GM18505 (cell line): ENCODE data around the gene GBGT1.

ENCODE experiments used
- ATAC-seq: cut with Tn5 transposase; IDR thresholded peaks from one replicate; pipeline ENCODE4 v1.9.1; 2021; ENCODE audit not compliant: unreplicated experiment
- POLR2A ChIP-seq: IDR thresholded peaks from 4 replicates; pipeline ENCODE4 v1.6.1; 2011; ENCODE audit warnings: borderline replicate concordance; ENCODE audit not compliant: insufficient read depth, insufficient read length; ENCODE audit errors: extremely low read depth

The GBGT1 gene

DNA sequence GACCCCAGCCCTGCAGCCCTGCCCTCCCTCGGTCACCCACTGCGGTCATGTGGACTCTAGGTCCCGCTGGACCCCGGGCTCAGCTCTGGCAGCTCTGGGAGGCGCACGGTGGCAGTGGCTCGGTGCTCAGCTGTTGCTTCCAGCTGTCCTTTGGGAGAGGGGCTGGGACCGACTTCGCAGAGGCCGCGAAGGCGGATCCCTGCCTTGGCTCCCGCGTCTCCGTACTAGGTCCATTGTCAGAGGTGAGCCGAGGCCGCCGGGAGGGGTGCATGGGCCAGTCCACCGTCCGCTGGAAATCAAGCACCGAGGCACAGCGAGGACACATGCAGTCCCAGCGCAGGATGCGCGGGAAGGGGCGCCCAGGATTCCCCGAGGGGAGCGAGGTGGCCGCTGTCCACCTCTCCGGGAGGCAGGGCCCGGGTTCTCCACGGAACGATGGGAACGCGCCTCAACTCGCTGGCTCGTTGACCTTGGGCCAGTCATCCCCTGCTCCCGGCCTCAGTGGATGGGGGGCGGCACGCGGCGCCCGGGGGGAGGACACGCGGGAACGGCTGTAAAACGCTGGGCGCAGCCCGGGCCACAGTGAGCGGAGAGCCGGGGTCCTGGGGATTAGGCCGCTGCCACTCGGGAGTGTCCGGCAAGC, 732 bp downstream of the GBGT1 start:
- TF ChIP-seq POLR2A, result no peak
- ATAC-seq, result no peak

DNA sequence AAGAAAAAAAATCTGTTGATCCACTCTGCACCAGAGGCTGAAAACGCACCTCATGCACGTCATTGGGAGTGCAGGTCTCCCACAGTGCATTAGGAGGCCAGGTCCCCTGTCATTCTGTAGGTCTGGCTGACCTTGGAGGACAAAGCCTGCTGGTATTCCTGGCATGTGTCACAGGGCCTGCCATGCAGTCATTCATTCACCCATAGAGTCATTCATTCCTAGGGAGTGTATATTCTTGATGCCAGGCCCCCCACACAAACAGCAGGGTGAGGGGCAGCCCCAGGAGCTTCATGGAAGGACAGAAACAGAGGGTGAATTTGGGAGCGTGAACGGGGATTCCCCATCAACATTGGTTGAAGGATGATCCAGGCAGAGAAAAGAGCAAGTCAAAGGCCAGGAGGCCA, 2.2 kb downstream of the GBGT1 start:
- no peak for TF ChIP-seq POLR2A
- no peak for ATAC-seq

DNA sequence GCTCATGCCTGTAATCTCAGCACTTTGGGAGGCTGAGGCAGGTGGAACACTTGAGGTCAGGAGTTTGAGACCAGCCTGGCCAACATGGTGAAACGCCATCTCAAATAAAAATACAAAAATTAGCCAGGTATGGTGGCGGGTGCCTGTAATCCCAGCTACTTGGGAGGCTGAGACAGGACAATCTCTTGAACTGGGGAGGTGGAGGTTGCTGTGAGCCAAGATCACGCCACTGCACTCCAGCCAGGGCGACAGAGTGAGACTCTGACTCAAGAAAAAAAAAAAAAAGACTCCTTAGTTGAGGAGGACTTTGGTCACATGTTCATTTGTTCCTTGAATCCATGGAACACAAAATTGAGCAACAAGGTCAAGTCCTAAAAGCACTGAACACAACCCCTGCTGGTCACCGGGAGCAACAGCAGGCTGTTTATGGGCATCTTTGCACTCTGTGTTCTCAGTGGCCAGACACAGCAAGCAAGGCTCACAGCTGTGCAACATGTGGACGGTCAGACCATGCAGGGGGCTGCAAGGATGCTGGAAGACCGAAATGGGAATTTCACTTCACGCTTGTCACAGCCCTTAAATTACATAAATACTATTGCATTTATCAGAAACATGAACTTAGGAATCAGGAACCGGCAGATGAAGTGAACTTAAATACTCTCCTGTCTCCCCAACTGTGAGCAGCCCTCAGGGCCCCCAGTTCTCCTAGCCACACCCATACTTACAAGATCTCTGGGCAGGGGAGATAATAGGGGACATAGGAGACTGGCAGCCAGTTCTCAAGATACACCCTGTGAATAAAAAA, 2.8 kb downstream of the GBGT1 start:
- ATAC-seq, result no peak
- no peak for TF ChIP-seq POLR2A

DNA sequence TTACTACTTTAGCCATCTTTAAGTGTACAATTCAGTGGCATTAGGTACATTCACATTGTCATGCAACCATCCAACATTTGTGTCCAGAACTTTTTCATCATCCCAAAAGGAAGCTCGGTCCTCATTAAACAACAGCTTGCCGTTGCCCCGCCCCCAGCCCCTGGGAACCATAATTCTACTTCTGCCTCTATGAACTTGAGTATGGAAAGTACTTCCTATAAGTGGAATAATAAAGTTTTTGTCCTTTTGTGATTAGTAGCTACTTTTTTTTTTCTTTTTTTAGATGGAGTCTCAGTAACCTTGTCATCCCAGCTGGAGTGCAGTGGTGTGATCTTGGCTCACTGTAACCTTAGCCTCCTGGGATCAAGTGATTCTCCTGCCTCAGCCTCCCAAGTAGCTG, 5.0 kb downstream of the GBGT1 start:
- no peak for ATAC-seq
- no peak for TF ChIP-seq POLR2A

DNA sequence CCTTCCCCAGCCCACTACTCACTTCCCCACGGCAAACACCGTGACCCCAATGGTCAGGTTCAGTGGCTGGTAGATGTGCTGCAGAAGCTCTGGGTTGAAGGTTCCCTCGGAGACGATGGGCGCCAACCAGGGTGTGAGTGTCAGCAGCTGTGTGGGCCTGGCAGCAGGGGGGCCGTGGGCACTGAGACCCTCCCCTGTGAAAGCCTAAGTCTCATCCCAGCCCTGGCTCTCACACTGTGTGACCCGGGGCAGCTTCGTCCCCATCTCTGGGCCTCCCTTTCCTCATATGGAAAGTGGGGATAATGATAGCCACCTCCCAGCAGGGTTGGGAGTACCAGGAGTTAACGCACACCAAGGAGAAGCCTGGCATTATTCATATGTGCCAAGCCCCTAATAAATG, 8.6 kb downstream of the GBGT1 start:
- ATAC-seq, result no peak
- no peak for TF ChIP-seq POLR2A

DNA sequence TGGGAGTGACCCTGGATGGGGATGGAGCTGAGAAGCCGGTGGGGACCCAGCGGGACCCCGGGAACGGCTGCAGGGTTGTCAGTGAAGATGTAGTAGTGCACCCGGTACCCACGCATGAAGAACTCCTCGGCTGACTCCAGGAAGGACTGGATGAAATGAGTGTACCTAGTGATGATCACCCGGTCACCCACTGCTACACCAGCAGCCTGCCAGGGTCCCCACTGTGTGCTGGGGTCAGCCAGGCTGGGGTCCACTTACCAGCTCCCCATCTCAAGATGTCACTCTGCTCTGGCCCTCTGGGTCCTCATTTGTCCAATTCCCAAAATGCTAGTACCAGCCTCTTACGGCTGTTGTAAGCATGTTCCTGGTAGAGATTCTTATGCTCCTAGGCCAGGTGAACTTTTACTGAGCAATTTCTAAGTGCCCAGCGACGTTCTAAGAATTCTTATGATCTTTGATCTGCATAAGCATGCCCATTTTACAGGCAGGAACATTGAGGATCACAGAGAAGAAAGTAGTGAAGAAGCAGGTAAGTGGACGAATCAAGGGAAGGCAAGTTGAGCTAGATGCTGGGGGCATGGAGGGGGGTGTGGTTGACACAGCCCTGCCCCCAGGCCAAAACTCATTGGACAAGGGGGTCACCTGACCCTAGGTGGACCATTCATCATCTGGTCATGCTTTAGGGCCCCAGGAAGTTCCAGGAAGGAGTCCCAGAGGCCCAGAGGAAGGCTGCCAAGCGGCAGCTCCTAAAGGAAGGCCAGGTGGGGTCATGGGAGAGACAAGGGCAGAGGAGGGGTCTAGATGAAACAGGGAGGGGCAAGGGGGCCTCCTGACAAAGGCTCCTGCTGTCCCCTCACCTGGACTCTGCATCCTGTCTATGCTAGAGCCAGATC, 9.4 kb downstream of the GBGT1 start:
- TF ChIP-seq POLR2A, result no peak

DNA sequence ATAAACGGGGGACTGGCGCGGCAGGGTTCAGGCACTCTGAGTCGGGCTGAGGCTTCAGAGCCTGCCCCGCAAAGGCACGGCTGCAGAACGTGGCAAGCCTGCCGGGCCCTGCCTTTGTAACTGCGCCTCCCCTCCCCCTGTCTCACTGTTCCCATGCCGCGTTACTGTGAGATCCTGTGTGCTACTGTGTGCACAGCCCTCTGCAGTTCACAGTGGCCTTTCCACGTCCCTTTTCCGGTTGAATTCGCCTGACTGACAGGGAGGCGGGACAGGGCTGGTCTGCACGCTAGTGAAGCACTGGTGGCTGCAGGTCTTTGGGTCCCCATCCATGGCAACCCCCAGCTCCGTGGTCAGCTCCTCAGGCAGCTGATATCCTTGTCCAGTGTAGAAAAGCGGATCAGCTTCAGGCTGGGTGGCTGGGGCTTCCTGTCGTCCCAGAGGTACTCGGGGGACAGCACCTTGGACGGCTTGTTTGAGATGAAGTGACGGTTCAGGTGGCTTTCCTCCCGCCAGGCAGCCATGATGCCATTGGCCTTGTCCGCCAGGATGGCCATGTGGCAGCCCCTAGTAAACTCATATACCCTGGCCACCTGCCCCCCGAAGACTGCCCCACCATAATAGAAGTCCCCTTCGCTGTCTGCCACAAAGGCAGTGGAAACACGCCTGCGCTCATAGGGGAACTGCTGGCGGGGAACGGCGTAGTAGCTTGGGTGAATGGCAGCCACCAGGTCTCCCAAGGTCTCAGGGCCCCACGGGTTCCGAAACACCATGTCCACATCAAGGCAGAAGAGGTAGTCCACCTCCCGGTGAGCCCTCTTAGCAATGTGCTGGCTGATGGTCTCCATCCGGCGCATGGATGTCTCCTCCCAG, 10.3 kb downstream of the GBGT1 start:
- no peak for ATAC-seq
- no peak for TF ChIP-seq POLR2A

More for the DNA sequence above, 9.4 kb downstream of the GBGT1 start:
- ATAC-seq, result no peak

DNA sequence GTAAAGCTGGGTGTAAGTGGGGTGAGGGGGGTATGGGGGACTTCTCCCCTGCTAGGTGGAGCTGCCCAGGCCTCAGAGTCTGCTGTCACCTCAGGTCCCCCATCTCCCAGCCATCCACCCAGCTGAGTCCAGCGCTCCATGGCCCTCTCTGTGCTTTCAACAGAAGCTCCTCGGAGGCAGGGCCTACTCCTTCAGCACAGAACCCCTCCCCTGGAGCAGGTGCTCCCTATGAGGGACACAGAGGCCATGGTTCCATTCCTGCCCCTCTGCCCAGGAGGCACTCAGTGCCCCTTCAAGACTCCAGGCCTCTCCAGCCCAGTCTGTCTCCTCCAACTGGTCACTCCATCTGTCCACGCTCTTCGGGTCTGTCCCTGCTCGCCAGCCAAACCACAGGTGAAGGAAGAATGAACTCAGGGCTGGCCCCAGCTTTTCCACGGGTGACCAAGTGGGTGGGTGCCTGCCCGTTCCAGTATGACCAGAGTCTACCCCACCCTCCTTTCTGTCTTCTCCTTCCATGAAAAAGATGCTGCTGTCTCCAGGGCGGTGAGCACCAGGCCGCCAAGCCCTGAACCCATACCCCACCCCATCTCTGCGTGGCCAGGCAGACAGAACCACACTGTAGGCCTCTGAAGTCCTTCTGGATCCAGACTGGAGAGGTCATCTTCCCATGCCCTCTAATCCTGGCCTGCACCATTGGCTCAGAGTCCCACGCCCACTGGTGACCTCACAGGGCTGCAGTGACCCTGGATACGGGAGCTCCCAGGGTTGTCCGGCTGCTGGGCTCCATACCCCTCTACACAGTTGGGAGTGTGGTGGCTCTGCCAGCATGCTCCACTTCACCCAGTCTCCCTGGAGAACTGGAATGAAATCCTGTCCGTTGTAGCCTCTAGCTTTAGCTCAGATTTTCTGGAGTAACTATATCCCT, 11.9 kb downstream of the GBGT1 start:
- TF ChIP-seq POLR2A, result no peak
- ATAC-seq, result no peak

DNA sequence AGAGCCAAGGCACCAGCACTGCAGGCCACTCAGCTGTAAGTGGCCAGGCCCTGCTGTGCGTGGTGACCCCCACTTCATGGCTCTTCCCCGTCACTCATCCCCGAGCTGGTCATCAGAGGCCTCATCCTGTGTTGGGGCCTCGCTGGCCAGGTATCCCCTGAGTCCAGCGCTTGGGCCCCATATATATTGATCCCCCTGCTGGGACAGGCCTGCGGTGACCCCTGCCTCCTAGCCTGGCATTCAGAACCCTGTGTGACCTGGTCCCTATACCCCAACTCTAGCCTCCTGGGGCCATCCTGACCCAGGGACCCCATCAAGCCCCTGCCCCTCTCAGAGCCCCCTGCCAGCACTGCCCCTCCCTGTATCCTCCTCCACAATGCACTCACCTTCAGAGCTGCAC, 12.7 kb downstream of the GBGT1 start:
- no peak for ATAC-seq
- no peak for TF ChIP-seq POLR2A

DNA sequence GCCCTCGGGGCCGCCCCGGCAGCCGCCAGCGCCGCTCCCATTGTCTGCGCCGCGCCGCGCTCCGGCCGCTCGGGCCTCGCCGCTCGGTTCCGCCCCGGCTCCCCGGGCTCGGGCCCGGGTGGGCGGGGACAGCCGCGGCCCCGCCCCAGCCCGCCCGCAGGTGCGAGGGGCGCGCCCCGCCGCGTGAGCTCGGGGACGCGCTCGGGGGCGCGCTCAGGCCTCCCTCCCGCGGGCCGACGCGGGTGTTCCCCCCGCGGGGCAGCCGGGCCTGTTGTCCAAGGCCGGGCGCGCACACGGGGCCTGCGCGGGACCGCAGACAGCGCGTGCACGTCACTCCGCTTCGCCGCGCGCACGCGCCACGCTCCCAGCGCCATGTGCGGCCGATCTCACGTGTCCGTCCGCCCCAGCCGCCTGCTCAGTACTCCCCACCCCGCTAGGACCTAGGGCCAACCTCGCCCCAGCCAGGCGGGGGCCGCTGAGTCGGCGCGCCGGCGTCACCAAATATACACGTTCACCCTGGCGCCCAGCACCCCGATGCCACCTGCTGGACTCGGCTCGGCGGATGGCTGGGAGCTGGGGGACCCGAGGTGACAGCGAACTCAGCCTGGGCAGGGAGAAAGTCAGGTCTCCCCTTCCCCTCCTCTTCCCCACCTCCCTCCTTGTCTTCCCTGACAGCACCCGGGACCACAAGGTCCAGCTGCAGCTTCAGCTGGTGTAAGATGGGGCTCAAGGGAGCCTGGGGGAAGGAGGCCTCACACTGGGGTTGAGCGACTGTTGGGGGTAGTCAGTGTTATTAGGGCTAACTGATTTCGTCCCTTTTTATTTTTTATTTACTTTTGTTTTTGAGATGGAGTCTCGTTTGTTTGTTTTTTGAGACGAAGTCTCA, 14.3 kb downstream of the GBGT1 start:
- peak; percentile 71 for TF ChIP-seq POLR2A

DNA sequence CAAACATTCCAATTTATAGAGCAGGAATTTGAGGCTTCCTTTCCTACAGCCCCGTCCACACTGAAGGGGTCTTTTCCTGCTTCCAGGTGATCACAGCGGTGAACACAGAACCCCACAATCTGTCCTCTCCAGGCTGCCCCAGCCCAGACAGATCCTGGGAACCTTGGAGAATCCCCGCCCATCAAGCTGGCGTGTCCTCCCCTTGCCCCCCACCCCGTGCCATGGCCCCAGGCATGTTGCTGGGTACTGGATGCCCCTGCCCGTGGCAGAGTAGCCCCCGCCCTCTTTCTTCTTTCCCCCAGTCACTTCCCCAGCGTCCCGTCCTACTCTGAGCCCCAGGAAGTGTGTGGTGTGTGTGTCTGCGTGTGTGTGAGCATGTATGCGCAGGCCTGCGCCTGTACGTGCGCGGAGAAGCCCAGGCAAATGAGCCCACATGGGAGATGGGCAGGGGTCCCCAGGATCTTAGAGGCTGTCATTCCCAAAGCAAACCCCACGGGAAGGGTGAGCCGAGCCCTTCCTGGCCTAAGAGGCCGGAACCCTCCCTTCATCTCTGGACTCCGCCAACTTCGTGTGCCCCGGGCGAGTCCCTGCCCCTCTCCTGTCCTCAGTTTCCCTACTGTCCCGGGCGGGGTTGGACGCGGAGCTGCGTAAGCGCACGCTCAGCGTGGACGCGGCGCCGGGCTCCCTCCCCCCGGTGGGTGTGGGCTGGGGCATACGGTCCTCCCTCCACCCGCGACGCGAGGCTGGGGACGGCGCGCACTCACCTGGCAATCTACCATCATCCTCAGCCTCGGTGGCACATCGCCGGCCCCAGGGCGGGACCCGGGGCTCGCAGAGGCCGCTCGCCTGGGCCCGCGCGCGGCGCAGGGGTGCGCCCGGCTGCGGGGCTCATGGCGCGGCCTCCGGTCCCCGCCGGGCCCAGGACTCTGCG, 15.2 kb downstream of the GBGT1 start:
- no peak for TF ChIP-seq POLR2A
- no peak for ATAC-seq

More for the DNA sequence above, 14.3 kb downstream of the GBGT1 start:
- ATAC-seq, result peak; percentile 60
